SK-N-SH (cell line): ENCODE measurements around the gene INAFM2. TPM values are rescaled to one million over a fixed set of nuclear protein-coding genes. Genes with fewer than 3 reads are reported as not detected.

Experiments used
- CTCF ChIA-PET: fragments of 300-600, 350-600 bp; formaldehyde crosslinking; extraction: SDS; loops from one replicate; lab custom pipeline; 2021; lab: Yijun Ruan, JAX
- POLR2A ChIA-PET: fragments of 350-600 bp; sonication (Branson Sonifier 250); formaldehyde crosslinking; extraction: SDS; loops from one replicate; lab custom pipeline; 2020; ENCODE audit warnings: antibody characterized with exemption, inconsistent platforms; lab: Yijun Ruan, JAX
- DNase-seq: peaks from one replicate; pipeline ENCODE4 v3.0.0; 2012
- H2AFZ ChIP-seq: fragments of 200-600 bp; sonication (generic); 2 replicates; pipeline ENCODE4 v1.8.1; 2016; ENCODE audit warnings: antibody characterized with exemption, mild to moderate bottlenecking, low read depth
- H3F3A ChIP-seq: fragments of 200-600 bp; sonication (generic); replicated peaks from 2 replicates; pipeline ENCODE3; 2016; ENCODE audit warnings: antibody characterized with exemption, mild to moderate bottlenecking; ENCODE audit not compliant: insufficient read depth
- H3K27ac ChIP-seq, 2 experiments: fragments of 200-500 bp in 1 of 2; fragments of 200-600 bp in 1 of 2; sonication (Bioruptor generic) in 1 of 2; sonication (generic), shearing (Covaris generic) in 1 of 2; 2 replicates each; pipeline versions ENCODE4 v1.5.1 to v1.6.1; 2014 to 2016; ENCODE audit warnings: low read depth in 2 of 2, inconsistent platforms in 1 of 2, low read length in 1 of 2, mild to moderate bottlenecking in 1 of 2, mixed read lengths in 1 of 2
- H3K27me3 ChIP-seq: fragments of 200-600 bp; sonication (generic), shearing (Covaris generic); 2 replicates; pipeline ENCODE4 v1.6.1; 2016; ENCODE audit warnings: mixed run types; ENCODE audit not compliant: insufficient read depth
- H3K36me3 ChIP-seq, 2 experiments: fragments of 200-500 bp in 1 of 2; fragments of 200-600 bp in 1 of 2; sonication (Bioruptor generic) in 1 of 2; sonication (generic) in 1 of 2; replicated peaks in 1 of 2; 2 replicates each; pipeline versions ENCODE3 to v1.5.1; 2014 to 2016; ENCODE audit warnings: low read length in 1 of 2, mild to moderate bottlenecking in 1 of 2; ENCODE audit not compliant: insufficient read depth in 2 of 2, control insufficient read depth in 1 of 2
- H3K4me1 ChIP-seq, 2 experiments: fragments of 200-500 bp in 1 of 2; fragments of 200-600 bp in 1 of 2; sonication (Bioruptor generic) in 1 of 2; sonication (generic), shearing (Covaris generic) in 1 of 2; 2 replicates each; pipeline versions ENCODE4 v1.5.1 to v1.6.1; 2014 to 2016; ENCODE audit warnings: low read depth in 1 of 2, low read length in 1 of 2, mixed run types in 1 of 2; ENCODE audit not compliant: insufficient read depth in 2 of 2, control insufficient read depth in 1 of 2
- H3K4me2 ChIP-seq: fragments of 200-600 bp; sonication (generic), shearing (Covaris generic); 2 replicates; pipeline ENCODE4 v1.6.1; 2017; ENCODE audit warnings: mixed run types
- H3K4me3 ChIP-seq, 2 experiments: fragments of 200-500 bp in 1 of 2; fragments of 200-600 bp in 1 of 2; sonication (Bioruptor generic) in 1 of 2; sonication (generic), shearing (Covaris generic) in 1 of 2; 2 replicates each; pipeline versions ENCODE4 v1.5.1 to v1.8.1; 2014 to 2016; ENCODE audit warnings: low read depth in 2 of 2, inconsistent platforms in 1 of 2, low read length in 1 of 2, mild to moderate bottlenecking in 1 of 2, mixed read lengths in 1 of 2, moderate library complexity in 1 of 2
- H3K79me2 ChIP-seq: fragments of 200-600 bp; sonication (generic); 2 replicates; pipeline ENCODE4 v1.8.1; 2017; ENCODE audit warnings: mild to moderate bottlenecking; ENCODE audit not compliant: insufficient read depth
- H3K9ac ChIP-seq: fragments of 200-600 bp; sonication (generic); 2 replicates; pipeline ENCODE4 v1.6.1; 2017; ENCODE audit warnings: mixed run types
- H3K9me2 ChIP-seq: fragments of 200-600 bp; sonication (generic); 2 replicates; pipeline ENCODE4 v1.6.1; 2017; ENCODE audit warnings: mixed run types
- H3K9me3 ChIP-seq: fragments of 200-600 bp; sonication (generic); 2 replicates; pipeline ENCODE4 v1.6.1; 2017; ENCODE audit warnings: mixed run types, mild to moderate bottlenecking, moderate library complexity
- H4K20me1 ChIP-seq: fragments of 200-600 bp; sonication (generic); 2 replicates; pipeline ENCODE4 v1.6.1; 2017; ENCODE audit warnings: mild to moderate bottlenecking, mixed run types; ENCODE audit not compliant: insufficient read depth
- EP300 ChIP-seq, 2 experiments: IDR thresholded peaks; 2 replicates each; pipeline versions ENCODE4 v1.4.0 to v1.6.1; 2012; ENCODE audit warnings: borderline replicate concordance in 1 of 2, low read depth in 1 of 2, low read length in 1 of 2
- EZH2phosphoT487 ChIP-seq: fragments of 200-600 bp; sonication (generic); IDR thresholded peaks from 2 replicates; pipeline ENCODE4 v1.6.1; 2017; ENCODE audit warnings: low read depth, mixed run types, mild to moderate bottlenecking, antibody characterized with exemption, moderate library complexity, borderline replicate concordance
- FOSL2 ChIP-seq: IDR thresholded peaks from 2 replicates; pipeline ENCODE4 v1.4.0; 2012; ENCODE audit warnings: low read depth, mild to moderate bottlenecking, moderate library complexity, borderline replicate concordance
- FOXJ3 ChIP-seq: sonication (generic); formaldehyde crosslinking; IDR thresholded peaks from 2 replicates; pipeline ENCODE4 v1.5.1; 2020; ENCODE audit warnings: mild to moderate bottlenecking, missing genetic modification reagents
- GABPA ChIP-seq: IDR thresholded peaks from 2 replicates; pipeline ENCODE4 v1.4.0; 2012; ENCODE audit warnings: low read depth, mild to moderate bottlenecking
- JUND ChIP-seq: IDR thresholded peaks from 2 replicates; pipeline ENCODE4 v1.4.0; 2012
- MEF2A ChIP-seq: IDR thresholded peaks from 2 replicates; pipeline ENCODE4 v1.4.0; 2012; ENCODE audit warnings: low read depth, borderline replicate concordance
- MXI1 ChIP-seq: IDR thresholded peaks from 2 replicates; pipeline ENCODE4 v1.6.1; 2012; ENCODE audit warnings: mild to moderate bottlenecking, low read depth, low read length, improper control_type of control experiment
- NFIC ChIP-seq: IDR thresholded peaks from 2 replicates; pipeline ENCODE4 v1.4.0; 2012; ENCODE audit warnings: borderline replicate concordance
- NRF1 ChIP-seq: IDR thresholded peaks from 2 replicates; pipeline ENCODE4 v1.6.1; 2012; ENCODE audit warnings: low read depth, mild to moderate bottlenecking, low read length
- POLR2AphosphoS5 ChIP-seq: IDR thresholded peaks from 2 replicates; pipeline ENCODE4 v1.6.1; 2012; ENCODE audit warnings: low read depth, low read length
- RAD21 ChIP-seq: IDR thresholded peaks from 2 replicates; pipeline ENCODE4 v1.6.1; 2012; ENCODE audit warnings: mild to moderate bottlenecking, low read length
- SMC3 ChIP-seq: IDR thresholded peaks from 2 replicates; pipeline ENCODE4 v1.6.1; 2012; ENCODE audit warnings: low read depth, low read length, improper control_type of control experiment
- TCF12 ChIP-seq: IDR thresholded peaks from 2 replicates; pipeline ENCODE4 v1.4.0; 2012
- TEAD4 ChIP-seq: IDR thresholded peaks from 2 replicates; pipeline ENCODE4 v1.4.0; 2012; ENCODE audit warnings: mild to moderate bottlenecking, borderline replicate concordance; ENCODE audit not compliant: insufficient read depth
- YY1 ChIP-seq: IDR thresholded peaks from 2 replicates; pipeline ENCODE4 v1.4.0; 2012; ENCODE audit warnings: low read depth, mild to moderate bottlenecking
- WGBS: methylation state at CpG from one replicate; pipeline ENCODE4 v1.1.6; 2017; ENCODE audit warnings: low lambda C conversion rate; 5-methylcytosine and 5-hydroxymethylcytosine counted together
- polyA plus RNA-seq, 3 experiments: library from polyadenylated mRNA; depleted of rRNA; stranded (reverse); fragments of >200 nt; gene quantifications; 2 replicates each; pipeline ENCODE4 v1.2.3, GENCODE V29; 2012
- TF ChIP-seq, protein P1 (sequence below): IDR thresholded peaks from 2 replicates; pipeline ENCODE4 v1.4.0; 2012; ENCODE audit warnings: low read depth, borderline replicate concordance
- TF ChIP-seq, protein P2 (sequence below): IDR thresholded peaks from 2 replicates; pipeline ENCODE4 v1.6.1; 2012; ENCODE audit warnings: mild to moderate bottlenecking, low read depth, low read length, moderate library complexity
- TF ChIP-seq, protein P3 (sequence below): fragments of 150-350 bp; IDR thresholded peaks from 2 replicates; pipeline ENCODE4 v1.6.1; 2017; ENCODE audit warnings: antibody characterized with exemption, low read length, low read depth, borderline replicate concordance
- TF ChIP-seq, protein P4 (sequence below): IDR thresholded peaks from 2 replicates; pipeline ENCODE4 v1.4.0; 2012; ENCODE audit warnings: low read depth, borderline replicate concordance

The INAFM2 gene
- polyA plus RNA-seq, 1 of the 3 experiments (the other 2 are of a cell fraction), result 7.8 TPM

DNA sequence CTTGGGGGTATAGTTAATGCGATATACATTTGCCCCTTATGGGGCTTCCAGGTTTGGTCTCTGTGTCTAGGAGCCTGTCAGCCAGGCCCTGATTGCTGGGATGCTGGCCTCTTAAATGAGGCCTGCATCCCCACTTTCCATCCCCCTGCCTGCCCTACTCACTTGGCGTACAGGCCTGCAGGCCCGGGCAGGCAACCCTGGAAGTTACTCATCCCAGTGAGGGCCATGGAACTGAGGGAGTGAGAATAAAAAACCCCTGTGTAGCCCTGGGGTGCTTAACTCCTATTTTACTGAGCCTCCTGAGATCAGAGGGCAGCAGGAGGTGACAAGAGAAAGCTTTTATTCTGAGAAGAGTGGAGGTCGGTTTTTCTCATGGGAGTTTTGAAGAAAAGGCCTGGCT lies 36.5 kb downstream of the INAFM2 start:
- Histone ChIP-seq H3K4me1 (peaks cover 0 to 21% of the 10 kb centered on the region in 2 experiments; a peak in 2 of 4 replicates), H2AFZ (no peak overlapping the region), H3K79me2 (no peaks in the 10 kb centered on the region), H3K27ac (no peak overlapping the region), H3K4me3 (no peak overlapping the region), H3K9me2 (no peaks in the 10 kb centered on the region), H3K9me3 (no peaks in the 10 kb centered on the region), H4K20me1 (no peaks in the 10 kb centered on the region), H3K9ac (no peak overlapping the region)
- POLR2A ChIA-PET, result no interaction called here
- WGBS, result 77% methylated on average over 4 of the region's 4 CpGs
- TF ChIP-seq, protein P1, sequence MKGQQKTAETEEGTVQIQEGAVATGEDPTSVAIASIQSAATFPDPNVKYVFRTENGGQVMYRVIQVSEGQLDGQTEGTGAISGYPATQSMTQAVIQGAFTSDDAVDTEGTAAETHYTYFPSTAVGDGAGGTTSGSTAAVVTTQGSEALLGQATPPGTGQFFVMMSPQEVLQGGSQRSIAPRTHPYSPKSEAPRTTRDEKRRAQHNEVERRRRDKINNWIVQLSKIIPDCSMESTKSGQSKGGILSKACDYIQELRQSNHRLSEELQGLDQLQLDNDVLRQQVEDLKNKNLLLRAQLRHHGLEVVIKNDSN, result no peak
- TF ChIP-seq TEAD4 (no peak), MXI1 (no peak), NRF1 (no peak), FOSL2 (no peak), GABPA (no peak), MEF2A (no peak), POLR2AphosphoS5 (no peak), SMC3 (no peak), NFIC (no peak), EZH2phosphoT487 (no peak), RAD21 (no peak), TCF12 (no peak), FOXJ3 (CRISPR knock-in tag) (no peak), JUND (no peak), YY1 (no peak), EP300 (IDR thresholded peaks at IDR 0.05; ENCODE audit: borderline replicate concordance in 1 of 2, low read depth in 1 of 2, low read length in 1 of 2) (no peak)
- TF ChIP-seq, protein P2, sequence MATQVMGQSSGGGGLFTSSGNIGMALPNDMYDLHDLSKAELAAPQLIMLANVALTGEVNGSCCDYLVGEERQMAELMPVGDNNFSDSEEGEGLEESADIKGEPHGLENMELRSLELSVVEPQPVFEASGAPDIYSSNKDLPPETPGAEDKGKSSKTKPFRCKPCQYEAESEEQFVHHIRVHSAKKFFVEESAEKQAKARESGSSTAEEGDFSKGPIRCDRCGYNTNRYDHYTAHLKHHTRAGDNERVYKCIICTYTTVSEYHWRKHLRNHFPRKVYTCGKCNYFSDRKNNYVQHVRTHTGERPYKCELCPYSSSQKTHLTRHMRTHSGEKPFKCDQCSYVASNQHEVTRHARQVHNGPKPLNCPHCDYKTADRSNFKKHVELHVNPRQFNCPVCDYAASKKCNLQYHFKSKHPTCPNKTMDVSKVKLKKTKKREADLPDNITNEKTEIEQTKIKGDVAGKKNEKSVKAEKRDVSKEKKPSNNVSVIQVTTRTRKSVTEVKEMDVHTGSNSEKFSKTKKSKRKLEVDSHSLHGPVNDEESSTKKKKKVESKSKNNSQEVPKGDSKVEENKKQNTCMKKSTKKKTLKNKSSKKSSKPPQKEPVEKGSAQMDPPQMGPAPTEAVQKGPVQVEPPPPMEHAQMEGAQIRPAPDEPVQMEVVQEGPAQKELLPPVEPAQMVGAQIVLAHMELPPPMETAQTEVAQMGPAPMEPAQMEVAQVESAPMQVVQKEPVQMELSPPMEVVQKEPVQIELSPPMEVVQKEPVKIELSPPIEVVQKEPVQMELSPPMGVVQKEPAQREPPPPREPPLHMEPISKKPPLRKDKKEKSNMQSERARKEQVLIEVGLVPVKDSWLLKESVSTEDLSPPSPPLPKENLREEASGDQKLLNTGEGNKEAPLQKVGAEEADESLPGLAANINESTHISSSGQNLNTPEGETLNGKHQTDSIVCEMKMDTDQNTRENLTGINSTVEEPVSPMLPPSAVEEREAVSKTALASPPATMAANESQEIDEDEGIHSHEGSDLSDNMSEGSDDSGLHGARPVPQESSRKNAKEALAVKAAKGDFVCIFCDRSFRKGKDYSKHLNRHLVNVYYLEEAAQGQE, result no peak
- TF ChIP-seq, protein P3, sequence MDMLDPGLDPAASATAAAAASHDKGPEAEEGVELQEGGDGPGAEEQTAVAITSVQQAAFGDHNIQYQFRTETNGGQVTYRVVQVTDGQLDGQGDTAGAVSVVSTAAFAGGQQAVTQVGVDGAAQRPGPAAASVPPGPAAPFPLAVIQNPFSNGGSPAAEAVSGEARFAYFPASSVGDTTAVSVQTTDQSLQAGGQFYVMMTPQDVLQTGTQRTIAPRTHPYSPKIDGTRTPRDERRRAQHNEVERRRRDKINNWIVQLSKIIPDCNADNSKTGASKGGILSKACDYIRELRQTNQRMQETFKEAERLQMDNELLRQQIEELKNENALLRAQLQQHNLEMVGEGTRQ, result no peak
- TF ChIP-seq, protein P4, sequence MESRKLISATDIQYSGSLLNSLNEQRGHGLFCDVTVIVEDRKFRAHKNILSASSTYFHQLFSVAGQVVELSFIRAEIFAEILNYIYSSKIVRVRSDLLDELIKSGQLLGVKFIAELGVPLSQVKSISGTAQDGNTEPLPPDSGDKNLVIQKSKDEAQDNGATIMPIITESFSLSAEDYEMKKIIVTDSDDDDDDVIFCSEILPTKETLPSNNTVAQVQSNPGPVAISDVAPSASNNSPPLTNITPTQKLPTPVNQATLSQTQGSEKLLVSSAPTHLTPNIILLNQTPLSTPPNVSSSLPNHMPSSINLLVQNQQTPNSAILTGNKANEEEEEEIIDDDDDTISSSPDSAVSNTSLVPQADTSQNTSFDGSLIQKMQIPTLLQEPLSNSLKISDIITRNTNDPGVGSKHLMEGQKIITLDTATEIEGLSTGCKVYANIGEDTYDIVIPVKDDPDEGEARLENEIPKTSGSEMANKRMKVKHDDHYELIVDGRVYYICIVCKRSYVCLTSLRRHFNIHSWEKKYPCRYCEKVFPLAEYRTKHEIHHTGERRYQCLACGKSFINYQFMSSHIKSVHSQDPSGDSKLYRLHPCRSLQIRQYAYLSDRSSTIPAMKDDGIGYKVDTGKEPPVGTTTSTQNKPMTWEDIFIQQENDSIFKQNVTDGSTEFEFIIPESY, result no peak
- TF ChIP-seq, all 33 proteins: peak for 0
- Histone ChIP-seq H3F3A (peaks cover 6% of the 10 kb centered on the region), H3K4me2 (no peak overlapping the region), H3K27me3 (0 out of 2 replicates have a peak, but pooled peaks cover 11% of the 10 kb centered on the region), H3K36me3 (no peaks in the 10 kb centered on the region)
- CTCF ChIA-PET, result interaction anchor here (1.9 to 70.6 kb wide), 2 partner anchors 9 to 46 kb away, joined by 12 to 2194 read pairs; partner anchors contain the start of genes ANKRD63, CCDC9B, INAFM2 and PLCB2
- no peak for DNase-seq
